Spinal cord (tissue), 10 donors: ENCODE results near the gene CST9L. TPM values are rescaled to one million over a fixed set of nuclear protein-coding genes. Genes with fewer than 3 reads are reported as not detected.

Experiments
- DNase-seq, 6 donors: peaks; one replicate each; pipeline versions ENCODE4 v3.0.0 to v3.0.0-alpha.2; 2013 to 2015; ENCODE audit warnings: low spot score in 6 of 6, low read depth in 4 of 6
- H3K27ac ChIP-seq: one replicate; pipeline ENCODE4 v1.5.1; 2013; ENCODE audit warnings: low read depth, low read length, control low read depth
- H3K27me3 ChIP-seq: one replicate; pipeline ENCODE4 v1.6.1; 2013; ENCODE audit warnings: low read length; ENCODE audit not compliant: control insufficient read depth, insufficient read depth
- H3K36me3 ChIP-seq: one replicate; pipeline ENCODE4 v1.6.1; 2013; ENCODE audit warnings: low read length; ENCODE audit not compliant: control insufficient read depth, insufficient read depth
- H3K4me1 ChIP-seq: one replicate; pipeline ENCODE4 v1.6.1; 2013; ENCODE audit warnings: low read length; ENCODE audit not compliant: control insufficient read depth, insufficient read depth
- H3K4me3 ChIP-seq: one replicate; pipeline ENCODE4 v1.5.1; 2013; ENCODE audit warnings: low read depth, low read length, control low read depth
- H3K9me3 ChIP-seq: one replicate; pipeline ENCODE4 v1.6.1; 2013; ENCODE audit warnings: low read length; ENCODE audit not compliant: control insufficient read depth, insufficient read depth
- WGBS: methylation state at CpG from one replicate; pipeline ENCODE4 v1.1.5; 2013; ENCODE audit warnings: missing lambda C conversion rate; ENCODE audit not compliant: insufficient coverage; 5-methylcytosine and 5-hydroxymethylcytosine counted together
- polyA plus RNA-seq, 2 donors: library from polyadenylated mRNA; unstranded; fragments of 120-200 nt; gene quantifications; one replicate each; pipeline ENCODE4 v1.2.1, GENCODE V29; 2013; ENCODE audit not compliant: insufficient read length in 2 of 2
- total RNA-seq, 2 donors: library from RNA; depleted of rRNA in 1 of 2; stranded (reverse); fragments of 120-200 nt in 1 of 2; fragments of >200 nt in 1 of 2; gene quantifications; one replicate each; pipeline versions ENCODE4 v1.2.3 to v1.2.4, GENCODE V29; 2013 to 2014
- donor health status: healthy.

CST9L gene
- total and polyA plus RNA-seq, 4 donors: not detected

- 73% methylated on average over 1 of the region's 1 CpG for WGBS
- Histone ChIP-seq H3K27me3 (no peaks in the 10 kb centered on the region), H3K4me3 (no peak overlapping the region), H3K9me3 (no peaks in the 10 kb centered on the region), H3K4me1 (peaks cover 31% of the 10 kb centered on the region), H3K36me3 (no peaks in the 10 kb centered on the region), H3K27ac (no peak overlapping the region)
- no peak for DNase-seq
Observed at GRCh38 chr20:23604306-23604705, 36.0 kb upstream of the CST9L start.

GRCh38 chr20:23603321-23603720 lies 35.0 kb upstream of the CST9L start:
- WGBS: 96% methylated on average over 4 of the region's 4 CpGs
- Histone ChIP-seq H3K27me3 (no peaks in the 10 kb centered on the region), H3K4me3 (no peak overlapping the region), H3K9me3 (no peaks in the 10 kb centered on the region), H3K36me3 (no peaks in the 10 kb centered on the region), H3K27ac (no peak overlapping the region), H3K4me1 (peaks cover 25% of the 10 kb centered on the region)
- DNase-seq: no peak

- Histone ChIP-seq H3K36me3 (no peaks in the 10 kb centered on the region), H3K4me1 (peaks cover 19% of the 10 kb centered on the region), H3K27me3 (no peaks in the 10 kb centered on the region), H3K9me3 (no peaks in the 10 kb centered on the region), H3K4me3 (no peak overlapping the region), H3K27ac (no peak overlapping the region)
- 82% methylated on average over 6 of the region's 6 CpGs for WGBS
- no peak for DNase-seq
Observed at GRCh38 chr20:23602699-23603098, 34.4 kb upstream of the CST9L start.

GRCh38 chr20:23602241-23602640 lies 34.0 kb upstream of the CST9L start:
- Histone ChIP-seq H3K27ac (no peak overlapping the region), H3K9me3 (no peaks in the 10 kb centered on the region), H3K36me3 (no peaks in the 10 kb centered on the region), H3K4me3 (no peak overlapping the region), H3K4me1 (peaks cover 14% of the 10 kb centered on the region), H3K27me3 (no peaks in the 10 kb centered on the region)
- 87% methylated on average over 2 of the region's 2 CpGs for WGBS
- DNase-seq: no peak

- Histone ChIP-seq H3K27me3 (no peaks in the 10 kb centered on the region), H3K9me3 (no peaks in the 10 kb centered on the region), H3K4me1 (peaks cover 10% of the 10 kb centered on the region), H3K4me3 (no peak overlapping the region), H3K36me3 (no peaks in the 10 kb centered on the region), H3K27ac (no peak overlapping the region)
- 89% methylated on average over 3 of the region's 4 CpGs for WGBS
- DNase-seq: no peak
Observed at GRCh38 chr20:23601715-23602114, 33.4 kb upstream of the CST9L start.

GRCh38 chr20:23598481-23598880 lies 30.2 kb upstream of the CST9L start:
- Histone ChIP-seq H3K4me1 (peaks cover 4% of the 10 kb centered on the region), H3K4me3 (no peak overlapping the region), H3K9me3 (no peaks in the 10 kb centered on the region), H3K27me3 (no peaks in the 10 kb centered on the region), H3K27ac (no peak overlapping the region), H3K36me3 (no peaks in the 10 kb centered on the region)
- no peak for DNase-seq

- Histone ChIP-seq H3K36me3 (no peaks in the 10 kb centered on the region), H3K27ac (no peak overlapping the region), H3K4me1 (no peaks in the 10 kb centered on the region), H3K27me3 (no peaks in the 10 kb centered on the region), H3K4me3 (no peak overlapping the region), H3K9me3 (no peaks in the 10 kb centered on the region)
- no peak for DNase-seq
- no CpG with 5 or more reads among the region's 2 CpGs for WGBS
Observed at GRCh38 chr20:23596579-23597250, 28.4 kb upstream of the CST9L start.

- no peak overlapping the region for H3K27ac ChIP-seq
- no peak overlapping the region for H3K4me3 ChIP-seq
- whole genome bisulfite sequencing: no CpG with 5 or more reads among the region's 1 CpG
- no peaks in the 10 kb centered on the region for H3K36me3 ChIP-seq
- no peaks in the 10 kb centered on the region for H3K27me3 ChIP-seq
- H3K4me1 ChIP-seq: no peaks in the 10 kb centered on the region
- DNase-seq: no peak
- no peaks in the 10 kb centered on the region for H3K9me3 ChIP-seq
Observed at GRCh38 chr20:23595941-23596340, 27.7 kb upstream of the CST9L start.

- DNase-seq: no peak
- Histone ChIP-seq H3K9me3 (no peaks in the 10 kb centered on the region), H3K36me3 (no peaks in the 10 kb centered on the region), H3K27me3 (no peaks in the 10 kb centered on the region), H3K4me1 (no peaks in the 10 kb centered on the region), H3K4me3 (no peak overlapping the region), H3K27ac (no peak overlapping the region)
- WGBS: 90% methylated on average over 4 of the region's 10 CpGs
Observed at GRCh38 chr20:23588434-23589403, 20.4 kb upstream of the CST9L start.

- H3K27me3 ChIP-seq: no peaks in the 10 kb centered on the region
- 93% methylated on average over 7 of the region's 7 CpGs for WGBS
Observed at GRCh38 chr20:23587631-23588030, 19.3 kb upstream of the CST9L start.

More at GRCh38 chr20:23587631-23588030, 19.3 kb upstream of the CST9L start:
- Histone ChIP-seq H3K27ac (no peak overlapping the region), H3K9me3 (no peaks in the 10 kb centered on the region), H3K4me1 (no peaks in the 10 kb centered on the region), H3K36me3 (no peaks in the 10 kb centered on the region), H3K4me3 (no peak overlapping the region)
- no peak for DNase-seq
